ENCODE data around the gene MMP28. TPM values are rescaled to one million over a fixed set of nuclear protein-coding genes. Genes with fewer than 3 reads are reported as not detected.

The MMP28 gene
- total RNA-seq, 1 experiment from 2014 or later = not detected

DNA sequence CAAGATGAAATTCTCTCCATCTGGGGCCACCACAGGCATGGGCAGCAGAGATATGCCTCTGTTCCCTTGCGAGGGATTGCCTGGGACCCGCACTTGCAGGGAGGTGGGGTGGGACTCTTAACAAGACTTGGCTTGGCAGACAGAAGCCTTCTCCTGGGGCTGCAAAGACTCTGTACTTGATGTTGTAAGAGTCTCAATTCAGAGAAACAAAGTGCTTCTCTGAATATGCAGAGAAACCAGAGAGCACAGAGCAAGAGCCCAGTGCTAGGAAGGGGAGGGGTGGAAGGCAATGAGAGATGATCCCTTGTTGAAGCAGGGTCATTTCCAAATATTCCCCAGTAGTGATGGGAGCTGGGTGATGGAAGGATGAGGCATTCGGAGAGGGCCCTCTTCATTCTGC lies 2.2 kb downstream of the MMP28 start:
- peak overlapping the region in 1 of 2 experiments; percentile 53; a peak in 3 of 5 replicates for H3K4me3 Mint-ChIP-seq
- Histone ChIP-seq H3K27me3 (ENCODE audit: insufficient read depth, low read length) (peaks cover 30% of the 10 kb centered on the region), H4K91ac (ENCODE audit: insufficient read length, low read depth, low read length) (no peak overlapping the region), H2BK20ac (ENCODE audit: low read depth, low read length, poor library complexity, severe bottlenecking) (no peak overlapping the region), H3T11ph (ENCODE audit: low read length) (no peak overlapping the region), H3K4ac (ENCODE audit: low read depth, low read length) (no peak overlapping the region), H4K5ac (ENCODE audit: insufficient read length, low read depth, low read length) (no peak overlapping the region), H3K79me2 (ENCODE audit: insufficient read depth, low read length) (no peaks in the 10 kb centered on the region), H4K20me1 (ENCODE audit: control insufficient read depth, insufficient read depth, insufficient read length) (no peaks in the 10 kb centered on the region), H2AK5ac (ENCODE audit: insufficient read length, low read length) (no peak overlapping the region), H2AFZ (ENCODE audit: low read length) (no peak overlapping the region), H2BK120ac (ENCODE audit: low read depth, low read length, poor library complexity, severe bottlenecking) (no peak overlapping the region), H3K4me1 (ENCODE audit: insufficient read depth, low read length) (0 out of 2 replicates have a peak, but pooled peaks cover 2% of the 10 kb centered on the region), H3K14ac (ENCODE audit: insufficient read depth, low read length) (no peak overlapping the region), H3K4me2 (ENCODE audit: insufficient read depth, insufficient read length, low read length) (no peak overlapping the region), H3K27ac (ENCODE audit: insufficient read length, low read depth, low read length) (no peak overlapping the region), H2BK15ac (ENCODE audit: low read depth, low read length) (no peak overlapping the region), H3K23me2 (ENCODE audit: insufficient read length, low read depth, low read length, poor library complexity, severe bottlenecking) (peaks cover 6% of the 10 kb centered on the region), H3K18ac (ENCODE audit: insufficient read length, low read depth, low read length) (no peak overlapping the region), H2BK12ac (ENCODE audit: insufficient read length, low read depth, low read length) (no peak overlapping the region), H3K56ac (ENCODE audit: insufficient read length, low read depth, low read length) (no peak overlapping the region), H2BK5ac (ENCODE audit: insufficient read length, low read length) (no peak overlapping the region), H3K79me1 (ENCODE audit: insufficient read depth, low read depth, low read length, poor library complexity, severe bottlenecking) (no peaks in the 10 kb centered on the region), H4K8ac (replicated peaks; ENCODE audit: insufficient read length, low read depth, low read length) (no peak overlapping the region), H3K23ac (ENCODE audit: insufficient read length, low read depth, low read length) (no peak overlapping the region), H3K9me3 (ENCODE audit: control insufficient read depth, low read depth, low read length) (no peaks in the 10 kb centered on the region), H3K9ac (ENCODE audit: extremely low read depth, insufficient read length, low read length) (no peak overlapping the region)
- peaks cover 6 to 18% of the 10 kb centered on the region in 2 experiments for H3K4me1 Mint-ChIP-seq
- peak; percentile 27 for DNase-seq
- H3K27ac Mint-ChIP-seq = no peak overlapping the region
- no CpG with 5 or more reads among the region's 3 CpGs for WGBS (ENCODE audit: extremely low coverage, insufficient read length, low lambda C conversion rate)
- peaks cover 96% of the 10 kb centered on the region for H3K27me3 Mint-ChIP-seq (ENCODE audit: low read depth)
- H3K36me3 Mint-ChIP-seq (ENCODE audit: insufficient read depth in 1 of 3, low read depth in 3 of 3) = no peaks in the 10 kb centered on the region
- TF ChIP-seq, protein P1, sequence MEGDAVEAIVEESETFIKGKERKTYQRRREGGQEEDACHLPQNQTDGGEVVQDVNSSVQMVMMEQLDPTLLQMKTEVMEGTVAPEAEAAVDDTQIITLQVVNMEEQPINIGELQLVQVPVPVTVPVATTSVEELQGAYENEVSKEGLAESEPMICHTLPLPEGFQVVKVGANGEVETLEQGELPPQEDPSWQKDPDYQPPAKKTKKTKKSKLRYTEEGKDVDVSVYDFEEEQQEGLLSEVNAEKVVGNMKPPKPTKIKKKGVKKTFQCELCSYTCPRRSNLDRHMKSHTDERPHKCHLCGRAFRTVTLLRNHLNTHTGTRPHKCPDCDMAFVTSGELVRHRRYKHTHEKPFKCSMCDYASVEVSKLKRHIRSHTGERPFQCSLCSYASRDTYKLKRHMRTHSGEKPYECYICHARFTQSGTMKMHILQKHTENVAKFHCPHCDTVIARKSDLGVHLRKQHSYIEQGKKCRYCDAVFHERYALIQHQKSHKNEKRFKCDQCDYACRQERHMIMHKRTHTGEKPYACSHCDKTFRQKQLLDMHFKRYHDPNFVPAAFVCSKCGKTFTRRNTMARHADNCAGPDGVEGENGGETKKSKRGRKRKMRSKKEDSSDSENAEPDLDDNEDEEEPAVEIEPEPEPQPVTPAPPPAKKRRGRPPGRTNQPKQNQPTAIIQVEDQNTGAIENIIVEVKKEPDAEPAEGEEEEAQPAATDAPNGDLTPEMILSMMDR (conservative IDR thresholded peaks at IDR 0.05) = no peak
- H3K9me3 Mint-ChIP-seq = no peaks in the 10 kb centered on the region

Data from H9 (cell line).